NCI-H2029 treated with DMSO at 0.1 percent for 48 hours (cell line): ENCODE results near the gene RMI1.
"Not testable (repeated sequence)": the region's sequence is repeated elsewhere in the genome, so short reads cannot be mapped to it uniquely, and the experiment has no call there.

Source experiments
- DNase-seq: peaks from one replicate; lab custom pipeline; 2025; lab: John Stamatoyannopoulos, UW

RMI1 gene

GRCh38 chr9:84007662-84008061, 27.1 kb downstream of the RMI1 start:
- DNase-seq: no peak

GRCh38 chr9:84024041-84024575, 43.5 kb downstream of the RMI1 start:
- no peak for DNase-seq

GRCh38 chr9:84027201-84027600, 46.6 kb downstream of the RMI1 start:
- no peak for DNase-seq

- DNase-seq: no peak
Observed at GRCh38 chr9:84031534-84031933, 50.9 kb downstream of the RMI1 start.

- DNase-seq: not testable (repeated sequence)
Observed at GRCh38 chr9:84041857-84042256, 61.3 kb downstream of the RMI1 start.

- no peak for DNase-seq
Observed at GRCh38 chr9:84045481-84046097, 65.0 kb downstream of the RMI1 start.
